Right ventricle myocardium inferior (tissue), 1 donor: Measurements from ENCODE around the gene ARRDC1. TPM values are rescaled to one million over a fixed set of nuclear protein-coding genes. Genes with fewer than 3 reads are reported as not detected.

Source experiments
- ATAC-seq: fragments of 200-7000 bp; cut with Tn5 transposase; one replicate; pipeline ENCODE4 v1.9.1; 2020; ENCODE audit warnings: mild to moderate bottlenecking, moderate library complexity
- DNase-seq: peaks from one replicate; pipeline ENCODE4 v3.0.0; 2021; ENCODE audit errors: missing footprints
- intact Hi-C: fragments of 100-400 bp; cut with DNase I; formaldehyde crosslinking; loops from one replicate; pipeline ENCODE4 v1.11.0; 2022
- total RNA-seq: library from RNA; stranded (reverse); fragmentation: NEBNext Ultra II Directional; extraction: Animal tissue kit (Norgen Biotek cat#: 25700); gene quantifications from one replicate; pipeline ENCODE4 v1.2.1, GENCODE V29; 2021
- donor health status: DM: no; HTN: yes; CAD: no; lungs with severe emphysema.

Gene ARRDC1
- total RNA-seq, 1 donor from 2014 or later = 17.5 TPM

DNA sequence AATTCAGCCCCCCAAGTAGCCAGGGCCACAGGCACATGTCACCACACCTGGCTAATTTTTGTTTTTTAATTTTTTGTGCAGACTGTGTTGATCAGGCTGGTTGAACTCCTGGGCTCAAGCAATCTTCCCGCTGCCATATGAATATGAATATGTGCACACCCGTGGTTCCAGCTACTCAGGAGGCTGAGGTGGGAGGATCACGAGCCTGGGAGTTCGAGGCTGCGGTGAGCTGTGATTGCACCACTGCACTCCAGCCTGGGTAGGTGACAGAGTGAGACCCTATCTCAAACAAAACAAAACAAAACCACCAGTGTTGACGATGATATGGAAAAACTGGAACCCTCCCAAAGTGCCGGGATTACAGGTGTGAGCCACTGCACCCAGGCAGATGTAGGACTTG, 45.3 kb downstream of the ARRDC1 start:
- no peak for ATAC-seq

DNA sequence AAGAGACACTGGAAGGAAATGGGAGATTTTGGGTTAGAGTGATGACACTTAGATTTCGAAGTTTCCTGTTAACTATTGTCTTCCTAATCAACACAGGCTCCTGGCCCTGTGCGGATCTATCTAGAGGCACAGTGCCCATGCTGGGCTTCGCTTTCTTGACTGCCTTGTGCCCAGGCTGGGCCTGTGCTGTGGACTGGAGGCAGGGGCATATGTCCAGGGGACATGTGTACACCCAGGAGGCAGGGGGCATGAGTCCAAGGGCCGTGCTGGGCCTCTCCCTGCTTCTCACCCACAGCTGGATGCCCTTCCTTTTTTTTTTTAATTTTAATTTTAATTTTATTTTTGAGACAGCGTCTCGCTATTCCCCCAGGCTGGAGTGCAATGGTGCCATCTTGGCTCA, 50.9 kb downstream of the ARRDC1 start:
- DNase-seq (no peak), ATAC-seq (no peak)
- intact Hi-C loops = no loop called here

More for the DNA sequence above, 45.3 kb downstream of the ARRDC1 start:
- DNase-seq = no peak
- intact Hi-C loops = no loop called here

DNA sequence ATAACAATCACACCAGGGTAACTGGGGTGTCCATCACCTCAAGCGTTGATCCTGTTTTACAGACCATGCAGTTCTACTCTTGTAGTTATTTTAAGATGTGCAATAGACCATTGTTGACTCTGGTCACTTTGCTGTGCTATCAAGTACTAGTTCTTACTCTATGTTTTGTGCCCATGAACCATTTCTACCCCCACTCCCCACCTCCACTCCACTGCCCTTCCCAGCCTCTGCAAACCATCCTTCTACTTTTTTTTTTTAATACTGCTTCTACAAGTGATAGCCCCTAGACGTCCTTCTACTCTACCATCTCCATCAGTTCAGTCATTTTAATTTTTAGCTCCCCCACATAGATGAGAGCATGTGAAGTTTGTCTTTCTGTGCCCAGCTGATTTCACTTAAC, 52.1 kb downstream of the ARRDC1 start:
- intact Hi-C loops = no loop called here
- no peak for ATAC-seq
- no peak for DNase-seq

DNA sequence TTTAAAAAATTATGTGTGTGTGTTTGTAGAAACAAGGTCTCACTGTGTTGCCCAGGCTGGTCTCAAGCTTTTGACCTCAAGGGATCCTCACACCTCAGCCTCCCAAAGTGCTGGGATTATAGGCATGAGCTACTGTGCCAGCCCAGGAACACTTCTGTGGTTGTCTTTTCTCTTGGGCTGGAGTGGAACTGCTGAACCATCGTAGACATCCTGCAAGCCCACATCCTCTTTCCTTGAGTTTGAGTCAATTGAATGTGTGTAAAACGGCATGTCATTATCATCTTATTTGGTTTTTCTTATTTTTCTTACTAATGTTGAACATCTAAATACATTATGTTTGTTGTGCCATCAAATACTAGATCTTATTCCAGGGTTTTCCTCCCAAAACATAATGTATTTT, 53.3 kb downstream of the ARRDC1 start:
- DNase-seq (no peak), ATAC-seq (no peak)
- intact Hi-C loops = no loop called here

DNA sequence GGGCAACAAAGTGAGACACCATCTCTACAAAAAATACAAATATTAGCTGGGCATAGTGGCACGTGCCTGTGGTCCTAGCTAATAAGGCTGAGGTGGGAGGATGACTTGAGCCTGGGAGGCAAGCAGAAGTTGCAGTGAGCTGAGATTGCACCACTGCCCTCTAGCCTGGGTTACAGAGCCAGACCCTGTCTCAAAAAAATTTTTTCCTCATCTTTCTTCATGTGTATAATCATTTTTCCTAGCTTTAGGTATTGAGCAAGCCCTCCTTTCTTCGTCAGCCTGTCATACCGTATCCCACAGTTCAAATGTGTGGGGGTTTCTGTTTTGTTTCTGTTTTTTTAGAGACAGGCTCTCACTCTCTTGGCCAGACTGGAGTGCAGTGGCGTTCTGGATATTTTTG, 54.7 kb downstream of the ARRDC1 start:
- ATAC-seq = no peak
- intact Hi-C loops = no loop called here
- no peak for DNase-seq

DNA sequence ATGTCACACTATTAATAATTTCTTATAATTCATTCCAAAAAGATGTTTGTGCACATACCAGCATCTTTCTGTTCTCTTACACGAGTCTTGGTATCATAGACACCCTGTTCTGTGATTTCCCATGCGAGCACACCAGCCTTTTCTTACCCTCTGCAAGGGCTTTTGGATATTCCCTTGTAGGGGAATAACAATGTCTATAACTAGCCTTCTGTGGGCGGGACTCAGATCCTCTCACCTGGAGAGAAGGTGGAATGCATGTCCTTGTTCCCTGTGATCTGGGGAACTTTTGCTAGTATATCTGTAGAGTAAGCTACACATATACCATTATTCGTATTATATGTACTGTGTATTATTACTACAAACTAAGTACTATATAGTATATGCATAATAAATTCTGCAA, 58.1 kb downstream of the ARRDC1 start:
- intact Hi-C loops = no loop called here
- ATAC-seq (no peak), DNase-seq (no peak)

DNA sequence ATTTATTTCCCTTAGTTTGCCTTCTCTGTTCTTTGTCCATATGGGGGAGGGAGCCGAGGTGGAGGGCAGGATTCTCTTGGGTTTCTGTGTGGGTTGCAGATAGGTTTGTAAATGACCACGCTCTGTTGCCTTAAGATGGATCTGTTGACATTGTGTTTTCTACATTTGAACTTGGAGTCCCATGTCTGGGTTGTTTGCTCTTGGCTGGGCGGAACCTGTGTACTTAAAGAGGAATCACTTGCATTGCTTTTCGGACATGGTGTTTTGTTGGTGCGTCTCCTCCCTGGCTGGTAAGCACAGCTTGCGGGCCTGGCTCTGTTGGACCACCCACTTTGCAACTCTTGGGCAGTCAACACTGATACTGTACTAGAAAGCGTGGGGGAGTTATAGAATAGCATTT, 59.2 kb downstream of the ARRDC1 start:
- DNase-seq (no peak), ATAC-seq (no peak)
- intact Hi-C loops = loop anchor here (5.0 kb wide), 1 partner anchor 42 kb away; no protein-coding TSS in a partner anchor

Other genes with a start within 250 kb of the ARRDC1 start
- gene EXD3, start 182.5 kb upstream of the ARRDC1 start, total RNA-seq = 6.8 TPM
- gene NOXA1, start 182.3 kb upstream of the ARRDC1 start, total RNA-seq = 2.2 TPM
- not detected for gene ENTPD8, start 164.3 kb upstream of the ARRDC1 start, total RNA-seq
- 11.5 TPM for gene NSMF, start 146.4 kb upstream of the ARRDC1 start, total RNA-seq
- 9.8 TPM for gene PNPLA7, start 55.3 kb upstream of the ARRDC1 start, total RNA-seq
- gene MRPL41, start 53.8 kb upstream of the ARRDC1 start, total RNA-seq = 244 TPM
- 17.2 TPM for gene DPH7, start 26.8 kb upstream of the ARRDC1 start, total RNA-seq
- gene ZMYND19, start 15.2 kb upstream of the ARRDC1 start, total RNA-seq = 10.8 TPM
- 30.5 TPM for gene EHMT1, start 13.3 kb downstream of the ARRDC1 start, total RNA-seq